ENCODE results near the gene CACNA1S.

The CACNA1S gene

DNA sequence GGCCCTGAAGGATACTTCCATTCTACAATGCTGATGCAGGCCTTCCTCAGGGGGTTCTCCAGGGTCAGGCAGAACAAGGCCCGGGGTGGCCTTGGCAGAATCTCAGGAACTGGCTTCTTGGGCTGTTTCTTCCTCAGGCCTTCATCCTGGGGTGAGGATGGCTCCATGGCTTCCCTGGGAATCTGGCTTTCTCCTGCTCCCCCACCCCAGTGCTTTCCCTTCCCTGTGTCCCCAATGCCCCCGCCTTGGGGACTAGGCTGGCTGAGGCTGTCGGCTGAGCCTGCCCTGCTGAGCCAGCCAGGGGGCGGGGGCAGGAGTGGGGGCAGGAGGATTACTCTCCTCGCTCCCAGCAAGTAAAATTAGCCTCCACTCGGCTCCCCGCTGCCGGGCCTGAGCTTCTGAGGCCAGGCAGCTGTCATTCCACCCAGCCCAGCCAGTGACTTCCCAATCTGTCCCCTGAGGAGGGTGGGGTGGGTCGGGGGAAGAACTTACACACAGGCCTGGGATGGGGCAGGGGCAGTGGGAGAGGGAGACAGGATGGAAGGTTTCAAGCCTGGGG, at the start of gene CACNA1S:
Gene CACNA1S, minus strand, starts transcription at position 254 of the 559 bp plus-strand sequence. Its CDS starts 87 bp downstream, at position 167.
- no peak for DNase-seq (ENCODE audit: low read depth in 2 of 2)

- no peak for DNase-seq (ENCODE audit: low read depth in 2 of 2)
Observed at GRCh38 chr1:201157949-201158348, 45.7 kb upstream of the CACNA1S start.

DNA sequence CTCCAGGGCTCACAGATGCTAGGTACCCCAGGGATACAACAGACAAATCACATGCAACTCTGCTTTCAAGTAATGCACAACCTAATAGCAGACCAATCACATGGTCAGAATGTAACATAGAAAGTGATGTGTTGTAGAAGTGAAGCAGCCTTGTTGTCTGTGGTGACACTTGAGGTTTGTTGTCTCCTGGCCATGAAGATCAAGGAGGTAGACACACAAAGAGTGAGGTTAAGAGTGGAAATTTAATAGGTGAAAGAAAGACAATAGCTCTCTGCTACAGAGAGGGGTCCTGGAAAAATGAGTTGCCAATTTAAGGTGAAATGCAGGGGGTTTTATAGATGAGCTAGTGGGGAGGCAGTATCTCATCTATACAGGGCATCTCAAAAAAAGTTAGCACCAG, 44.6 kb upstream of the CACNA1S start:
- no peak for DNase-seq (ENCODE audit: low read depth in 2 of 2)

GRCh38 chr1:201156346-201156745, 44.1 kb upstream of the CACNA1S start:
- DNase-seq (ENCODE audit: low read depth in 2 of 2) = no peak

GRCh38 chr1:201155354-201155753, 43.1 kb upstream of the CACNA1S start:
- no peak for DNase-seq (ENCODE audit: low read depth in 2 of 2)

DNA sequence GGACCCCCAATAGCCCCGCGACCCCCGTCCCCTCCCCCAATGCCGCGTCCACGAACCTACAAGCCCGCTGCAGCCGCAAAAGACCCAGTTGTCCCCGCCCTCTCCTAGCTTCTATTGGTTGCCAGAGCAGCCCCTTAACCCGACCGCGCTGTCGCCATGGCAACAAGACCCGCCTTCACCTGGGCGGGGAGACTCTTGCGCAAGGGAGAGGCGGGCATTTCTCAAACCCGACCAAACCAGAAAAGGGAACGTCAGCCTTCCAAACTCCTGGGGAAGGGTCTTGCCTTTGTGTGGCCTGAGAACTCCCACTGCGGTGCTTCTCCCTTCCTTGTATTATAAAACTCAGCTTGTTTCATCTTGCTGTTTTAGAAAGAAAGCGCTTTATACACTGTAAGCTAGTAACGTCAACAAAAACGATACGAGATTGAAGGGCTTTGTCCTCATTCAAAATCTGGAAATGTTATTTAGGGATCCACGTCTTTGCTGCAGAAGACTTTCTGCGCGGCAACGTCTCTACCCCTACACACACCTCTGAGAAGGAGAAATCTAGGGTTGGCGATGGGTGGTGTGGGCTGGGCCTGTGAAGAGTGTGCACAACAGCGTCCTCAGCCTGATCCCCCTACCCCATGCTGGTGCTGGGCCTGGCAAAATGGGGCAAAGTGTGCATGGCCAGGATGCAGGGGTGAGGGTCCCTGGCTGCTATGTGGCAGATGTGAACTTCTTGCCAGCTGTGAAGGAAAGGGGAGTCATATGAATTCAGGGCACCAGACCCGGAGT, 42.4 kb upstream of the CACNA1S start, which contains the start of gene TMEM9:
Gene TMEM9, minus strand, starts transcription at position 86 of the 777 bp plus-strand sequence. CDS start 551 bp downstream, outside the sequence.
- DNase-seq (ENCODE audit: low read depth in 2 of 2) = peak; percentile 99

DNA sequence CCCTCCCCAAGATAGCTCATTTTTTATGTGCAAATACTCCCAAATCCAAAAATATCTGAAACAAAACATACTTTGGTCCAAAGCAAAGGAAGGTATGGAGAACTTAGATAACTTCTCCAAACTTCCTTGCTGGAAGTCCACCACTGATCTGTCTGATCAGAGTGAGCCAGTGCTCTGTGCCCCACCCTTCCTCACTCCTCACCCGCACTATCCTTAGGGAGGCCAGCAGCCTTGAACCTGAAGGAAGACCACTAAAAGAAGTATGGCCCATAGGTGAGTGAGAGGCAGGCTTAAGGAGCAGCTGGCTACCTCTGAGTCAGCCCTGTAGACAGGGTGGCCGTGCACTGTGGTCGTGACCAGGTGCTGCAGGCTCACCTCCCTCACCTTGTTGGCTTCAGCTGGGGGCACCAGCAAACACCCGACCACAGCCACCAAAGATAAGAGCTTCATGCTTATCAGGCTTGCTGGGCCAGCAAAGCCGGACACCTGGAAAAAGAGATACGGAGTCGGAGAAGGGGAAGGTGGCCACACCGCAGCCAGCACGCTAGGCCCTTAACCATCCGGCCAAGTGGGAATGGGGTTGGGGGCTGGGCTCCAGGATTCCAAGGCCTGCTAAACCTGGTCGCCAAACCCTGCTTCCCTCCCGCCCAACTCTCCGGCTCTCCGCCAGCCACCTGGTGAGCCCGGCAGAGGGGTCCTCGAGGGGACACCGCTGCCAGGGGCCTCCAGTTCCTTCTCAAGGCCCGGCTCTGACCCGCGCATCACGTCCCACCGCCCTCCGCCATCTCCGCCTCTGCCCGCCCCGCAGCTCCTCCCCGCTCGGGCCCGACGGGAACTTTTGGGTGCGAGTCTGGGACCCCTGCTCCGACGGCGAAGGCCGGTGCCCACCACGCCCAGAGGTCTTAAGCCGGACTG, 41.5 kb upstream of the CACNA1S start:
- DNase-seq (ENCODE audit: low read depth in 2 of 2) = peak in 1 of 2 donors; percentile 3

DNA sequence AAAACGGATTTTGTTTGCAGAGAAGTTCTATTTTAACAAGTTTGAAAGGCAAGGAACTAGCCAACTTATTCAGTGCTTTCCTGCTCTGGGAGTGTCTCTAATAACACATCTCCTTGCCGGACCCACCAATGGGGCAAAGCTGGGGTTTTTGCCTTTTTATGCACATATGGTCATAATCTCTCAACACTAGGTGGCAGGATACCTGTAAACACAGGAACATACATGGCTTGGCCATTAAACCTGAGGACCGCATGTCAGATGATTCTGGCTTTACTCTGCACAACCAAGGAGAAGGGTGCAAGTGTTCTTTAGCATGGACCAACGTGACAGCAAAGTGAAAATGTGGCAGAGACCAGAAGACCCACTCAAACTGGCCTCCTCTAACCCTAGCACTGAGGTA, 37.2 kb upstream of the CACNA1S start:
- no peak for DNase-seq (ENCODE audit: low read depth in 2 of 2)

- no peak for DNase-seq (ENCODE audit: low read depth in 2 of 2)
Observed at GRCh38 chr1:201147396-201148015, 35.3 kb upstream of the CACNA1S start.

DNA sequence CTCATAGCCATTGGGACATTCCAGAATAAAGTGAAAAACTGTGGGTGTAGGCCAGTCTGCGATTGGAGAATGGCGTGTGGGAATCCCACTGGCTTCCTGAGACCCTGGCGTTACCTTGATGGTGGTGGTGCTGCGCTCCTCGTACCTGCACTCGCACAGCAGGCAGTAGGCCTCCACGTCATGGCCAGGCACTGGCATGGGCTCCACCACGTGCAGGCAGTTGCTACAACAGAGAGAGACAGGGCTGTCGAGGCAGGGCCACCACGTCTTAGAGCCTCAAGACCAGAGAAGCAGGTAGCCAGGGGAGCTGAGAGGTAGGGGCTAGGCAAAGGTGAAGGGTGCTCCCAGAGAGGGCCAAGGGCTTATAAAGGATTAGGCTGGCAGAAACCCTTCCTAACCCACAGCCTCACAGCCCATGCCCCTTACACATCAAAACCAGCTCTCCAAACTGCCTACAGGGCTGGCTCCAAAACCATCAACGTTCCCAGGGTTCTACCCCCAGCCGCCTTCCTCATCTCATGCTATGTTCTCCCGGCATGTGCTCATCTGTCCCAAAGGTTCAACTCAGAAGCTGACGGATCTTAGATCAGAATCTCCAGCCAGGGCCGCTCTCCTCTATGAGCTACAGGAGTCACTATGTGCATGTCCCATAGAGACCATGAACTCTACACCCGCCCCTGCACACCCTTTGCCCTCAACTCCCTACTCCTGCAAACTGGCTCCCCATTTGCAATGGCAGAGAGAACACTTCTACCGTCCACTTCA, 34.6 kb upstream of the CACNA1S start:
- DNase-seq (ENCODE audit: low read depth in 2 of 2) = no peak

- DNase-seq (ENCODE audit: low read depth in 2 of 2) = no peak
Observed at GRCh38 chr1:201145816-201146215, 33.6 kb upstream of the CACNA1S start.

- DNase-seq (ENCODE audit: low read depth in 2 of 2) = no peak
Observed at GRCh38 chr1:201145132-201145531, 32.9 kb upstream of the CACNA1S start.

- DNase-seq (ENCODE audit: low read depth in 2 of 2) = no peak
Observed at GRCh38 chr1:201144701-201145100, 32.5 kb upstream of the CACNA1S start.

- DNase-seq (ENCODE audit: low read depth in 2 of 2) = no peak
Observed at GRCh38 chr1:201143726-201144635, 31.8 kb upstream of the CACNA1S start.

GRCh38 chr1:201142849-201143725, 30.9 kb upstream of the CACNA1S start:
- DNase-seq (ENCODE audit: low read depth in 2 of 2) = no peak

GRCh38 chr1:201142011-201142848, 30.0 kb upstream of the CACNA1S start:
- no peak for DNase-seq (ENCODE audit: low read depth in 2 of 2)

DNA sequence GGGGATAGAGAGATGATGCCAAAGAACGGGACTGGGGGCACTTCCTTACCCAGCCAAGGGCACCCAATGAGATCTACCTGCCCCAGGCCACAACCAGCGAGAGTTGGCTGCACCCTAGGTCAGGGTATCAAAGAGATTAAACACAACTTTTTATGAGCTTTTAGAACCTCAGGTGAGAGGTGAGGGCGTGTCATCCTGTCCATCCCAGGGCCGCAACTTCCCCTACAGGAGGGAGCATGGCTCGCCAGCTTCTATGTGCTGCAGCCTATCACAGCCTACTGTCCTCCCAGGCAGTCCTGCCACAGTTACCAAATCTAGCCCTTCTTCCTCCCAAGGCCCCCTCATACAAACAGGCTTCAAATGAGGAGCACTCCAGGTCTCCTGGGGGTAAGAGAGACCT, 29.2 kb upstream of the CACNA1S start:
- no peak for DNase-seq (ENCODE audit: low read depth in 2 of 2)

- DNase-seq (ENCODE audit: low read depth in 2 of 2) = no peak
Observed at GRCh38 chr1:201140941-201141260, 28.7 kb upstream of the CACNA1S start.
